HG03565 (cell line): ENCODE measurements around the gene POU2F1.
"Not testable (repeated sequence)": the region's sequence is repeated elsewhere in the genome, so short reads cannot be mapped to it uniquely, and the experiment has no call there.

Experiments used
- ATAC-seq: cut with Tn5 transposase; IDR thresholded peaks from one replicate; pipeline ENCODE4 v1.9.1; 2021; ENCODE audit warnings: mild to moderate bottlenecking, moderate library complexity; ENCODE audit not compliant: unreplicated experiment

Gene POU2F1

GRCh38 chr1:167230437-167230836 is 9.8 kb downstream of the POU2F1 start:
- ATAC-seq: no peak

- ATAC-seq: no peak
These were observed 11.3 kb downstream of the POU2F1 start for GRCh38 chr1:167231873-167232450.

- ATAC-seq: no peak
These were observed 12.1 kb downstream of the POU2F1 start for GRCh38 chr1:167232801-167233200.

GRCh38 chr1:167233373-167233772 is 12.7 kb downstream of the POU2F1 start:
- no peak for ATAC-seq

- ATAC-seq: no peak
These were observed 16.3 kb downstream of the POU2F1 start for GRCh38 chr1:167237000-167237399.

GRCh38 chr1:167238713-167239112 is 18.0 kb downstream of the POU2F1 start:
- ATAC-seq: no peak

- ATAC-seq: no peak
These were observed 18.6 kb downstream of the POU2F1 start for GRCh38 chr1:167239257-167239656.

- ATAC-seq: no peak
These were observed 23.6 kb downstream of the POU2F1 start for GRCh38 chr1:167244244-167244643.

- ATAC-seq: not testable (repeated sequence)
These were observed 24.5 kb downstream of the POU2F1 start for GRCh38 chr1:167245168-167245567.

GRCh38 chr1:167246971-167247370 is 26.3 kb downstream of the POU2F1 start:
- ATAC-seq: no peak

- ATAC-seq: no peak
These were observed 27.1 kb downstream of the POU2F1 start for GRCh38 chr1:167247754-167248153.

- no peak for ATAC-seq
These were observed 28.3 kb downstream of the POU2F1 start for GRCh38 chr1:167248707-167249642.

- peak; percentile 46 for ATAC-seq
These were observed 29.0 kb downstream of the POU2F1 start for GRCh38 chr1:167249702-167250101.

- no peak for ATAC-seq
These were observed 29.8 kb downstream of the POU2F1 start for GRCh38 chr1:167250482-167250881.

GRCh38 chr1:167251472-167251871 is 30.8 kb downstream of the POU2F1 start:
- no peak for ATAC-seq

GRCh38 chr1:167252986-167253385 is 32.3 kb downstream of the POU2F1 start:
- no peak for ATAC-seq

GRCh38 chr1:167258858-167259257 is 38.2 kb downstream of the POU2F1 start:
- no peak for ATAC-seq

- no peak for ATAC-seq
These were observed 42.1 kb downstream of the POU2F1 start for GRCh38 chr1:167262836-167263235.

- no peak for ATAC-seq
These were observed 42.7 kb downstream of the POU2F1 start for GRCh38 chr1:167263344-167263743.

GRCh38 chr1:167263819-167264464 is 43.3 kb downstream of the POU2F1 start:
- no peak for ATAC-seq

GRCh38 chr1:167266965-167267364 is 46.3 kb downstream of the POU2F1 start:
- no peak for ATAC-seq

GRCh38 chr1:167268347-167268787 is 47.7 kb downstream of the POU2F1 start:
- no peak for ATAC-seq
